ENCODE measurements around the gene MAP2.
A peak's percentile ranks its signal among the peaks of the same experiment; 100 is the strongest.
"Not testable (repeated sequence)": the region's sequence is repeated elsewhere in the genome, so short reads cannot be mapped to it uniquely, and the experiment has no call there.

The MAP2 gene

GRCh38 chr2:209473930-209474419, 50.1 kb downstream of the MAP2 start:
- DNase-seq (ENCODE audit: low spot score) = peak; percentile 18

GRCh38 chr2:209474960-209475359, 51.1 kb downstream of the MAP2 start:
- DNase-seq (ENCODE audit: low spot score) = no peak

GRCh38 chr2:209476367-209477208, 52.7 kb downstream of the MAP2 start:
- no peak for DNase-seq (ENCODE audit: low spot score)

- DNase-seq (ENCODE audit: low spot score) = not testable (repeated sequence)
Observed at GRCh38 chr2:209492296-209492695, 68.4 kb downstream of the MAP2 start.

- not testable (repeated sequence) for DNase-seq (ENCODE audit: low spot score)
Observed at GRCh38 chr2:209495068-209495620, 71.3 kb downstream of the MAP2 start.

- DNase-seq (ENCODE audit: low spot score) = peak; percentile 94
Observed at GRCh38 chr2:209495855-209496585, 72.2 kb downstream of the MAP2 start.

GRCh38 chr2:209496586-209496982, 72.7 kb downstream of the MAP2 start:
- no peak for DNase-seq (ENCODE audit: low spot score)

GRCh38 chr2:209498614-209499013, 74.8 kb downstream of the MAP2 start:
- no peak for DNase-seq (ENCODE audit: low spot score)

GRCh38 chr2:209499069-209499468, 75.2 kb downstream of the MAP2 start:
- no peak for DNase-seq (ENCODE audit: low spot score)

GRCh38 chr2:209501579-209501978, 77.7 kb downstream of the MAP2 start:
- DNase-seq (ENCODE audit: low spot score) = no peak

- DNase-seq (ENCODE audit: low spot score) = no peak
Observed at GRCh38 chr2:209505410-209505809, 81.6 kb downstream of the MAP2 start.

- DNase-seq (ENCODE audit: low spot score) = no peak
Observed at GRCh38 chr2:209508255-209508654, 84.4 kb downstream of the MAP2 start.

- no peak for DNase-seq (ENCODE audit: low spot score)
Observed at GRCh38 chr2:209511637-209512036, 87.8 kb downstream of the MAP2 start.

- DNase-seq (ENCODE audit: low spot score) = no peak
Observed at GRCh38 chr2:209512971-209513370, 89.1 kb downstream of the MAP2 start.

- DNase-seq (ENCODE audit: low spot score) = no peak
Observed at GRCh38 chr2:209517436-209517835, 93.6 kb downstream of the MAP2 start.

GRCh38 chr2:209519271-209519670, 95.4 kb downstream of the MAP2 start:
- DNase-seq (ENCODE audit: low spot score) = no peak

- DNase-seq (ENCODE audit: low spot score) = no peak
Observed at GRCh38 chr2:209519906-209520305, 96.1 kb downstream of the MAP2 start.

GRCh38 chr2:209523041-209523740, 99.3 kb downstream of the MAP2 start:
- DNase-seq (ENCODE audit: low spot score) = no peak

GRCh38 chr2:209523867-209524266, 100.0 kb downstream of the MAP2 start:
- no peak for DNase-seq (ENCODE audit: low spot score)

- DNase-seq (ENCODE audit: low spot score) = no peak
Observed at GRCh38 chr2:209525331-209525730, 101.5 kb downstream of the MAP2 start.

- no peak for DNase-seq (ENCODE audit: low spot score)
Observed at GRCh38 chr2:209525834-209526281, 102.0 kb downstream of the MAP2 start.

GRCh38 chr2:209526561-209526960, 102.7 kb downstream of the MAP2 start:
- DNase-seq (ENCODE audit: low spot score) = no peak
